ENCODE data around the gene BLNK. TPM values are rescaled to one million over a fixed set of nuclear protein-coding genes. Genes with fewer than 3 reads are reported as not detected.

Gene BLNK
- total RNA-seq, 1 experiment from 2014 or later = 1.1 TPM

DNA sequence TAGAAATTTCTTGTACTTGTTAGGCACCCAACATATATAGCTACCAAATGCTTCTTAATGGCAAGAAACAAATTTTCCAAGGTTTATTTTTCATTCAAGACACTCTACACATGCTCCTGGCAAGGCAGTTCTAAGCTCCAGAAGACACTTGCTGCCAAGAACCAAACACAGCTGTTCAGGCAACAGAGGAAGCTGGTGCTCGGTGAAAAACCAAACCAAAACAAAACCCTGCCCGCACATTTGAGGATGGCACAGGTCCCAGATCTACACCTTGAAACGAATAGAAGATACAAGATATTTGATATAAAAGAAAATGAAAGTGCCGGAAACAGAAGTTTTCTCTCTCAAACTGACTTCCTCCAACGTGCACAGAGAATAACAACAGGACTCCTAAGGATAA is 28.0 kb upstream of the BLNK start:
- H3K27me3 Mint-ChIP-seq (ENCODE audit: insufficient read depth, unreplicated experiment) = peaks cover 44% of the 10 kb centered on the region
- no TSS peak for BruUV-seq (replicated peaks)
- H3K27ac Mint-ChIP-seq (ENCODE audit: low read depth, unreplicated experiment) = no peak overlapping the region
- no peak for DNase-seq (ENCODE audit: unreplicated experiment)
- CTCF ChIA-PET = interaction anchor here (0.5 to 3.6 kb wide), 3 partner anchors 70 to 1202 kb away, joined by 3 to 19 read pairs (median 10); no protein-coding TSS in a partner anchor
- H3K36me3 Mint-ChIP-seq (ENCODE audit: insufficient read depth, unreplicated experiment) = no peaks in the 10 kb centered on the region
- POLR2A ChIA-PET = interaction anchor here (1.6 kb wide), 1 partner anchor 12 kb away, joined by 3 read pairs; no protein-coding TSS in a partner anchor
- no peaks in the 10 kb centered on the region for H3K4me1 Mint-ChIP-seq (ENCODE audit: insufficient read depth, unreplicated experiment)
- TF ChIP-seq, protein P1, sequence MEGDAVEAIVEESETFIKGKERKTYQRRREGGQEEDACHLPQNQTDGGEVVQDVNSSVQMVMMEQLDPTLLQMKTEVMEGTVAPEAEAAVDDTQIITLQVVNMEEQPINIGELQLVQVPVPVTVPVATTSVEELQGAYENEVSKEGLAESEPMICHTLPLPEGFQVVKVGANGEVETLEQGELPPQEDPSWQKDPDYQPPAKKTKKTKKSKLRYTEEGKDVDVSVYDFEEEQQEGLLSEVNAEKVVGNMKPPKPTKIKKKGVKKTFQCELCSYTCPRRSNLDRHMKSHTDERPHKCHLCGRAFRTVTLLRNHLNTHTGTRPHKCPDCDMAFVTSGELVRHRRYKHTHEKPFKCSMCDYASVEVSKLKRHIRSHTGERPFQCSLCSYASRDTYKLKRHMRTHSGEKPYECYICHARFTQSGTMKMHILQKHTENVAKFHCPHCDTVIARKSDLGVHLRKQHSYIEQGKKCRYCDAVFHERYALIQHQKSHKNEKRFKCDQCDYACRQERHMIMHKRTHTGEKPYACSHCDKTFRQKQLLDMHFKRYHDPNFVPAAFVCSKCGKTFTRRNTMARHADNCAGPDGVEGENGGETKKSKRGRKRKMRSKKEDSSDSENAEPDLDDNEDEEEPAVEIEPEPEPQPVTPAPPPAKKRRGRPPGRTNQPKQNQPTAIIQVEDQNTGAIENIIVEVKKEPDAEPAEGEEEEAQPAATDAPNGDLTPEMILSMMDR (IDR thresholded peaks at IDR 0.05; ENCODE audit: unreplicated experiment) = no peak
- intact Hi-C loops (cut with micrococcal nuclease) = no loop called here
- no peak overlapping the region for H3K4me3 Mint-ChIP-seq (ENCODE audit: unreplicated experiment)
- no peaks in the 10 kb centered on the region for H3K9me3 Mint-ChIP-seq (ENCODE audit: unreplicated experiment)

DNA sequence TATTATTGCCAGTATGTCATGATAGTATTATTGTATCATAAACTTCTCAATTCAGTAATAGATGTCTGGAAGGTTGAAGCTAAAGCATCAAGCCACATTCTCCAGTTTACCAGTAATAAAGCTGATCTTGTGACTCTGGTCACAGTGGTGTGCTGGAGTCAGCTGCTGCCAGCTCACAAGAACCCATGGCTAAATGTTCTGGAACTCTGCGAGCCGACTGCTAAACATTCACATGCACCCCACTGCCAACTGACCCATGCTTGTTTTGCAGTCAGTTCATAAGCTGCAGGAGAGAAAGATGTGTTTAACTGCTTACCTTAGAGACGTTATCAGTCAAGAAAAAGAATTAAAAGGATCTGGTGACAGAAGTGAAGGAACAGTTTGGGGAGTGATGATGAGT is 27.0 kb upstream of the BLNK start:
- H3K36me3 Mint-ChIP-seq (ENCODE audit: insufficient read depth, unreplicated experiment) = no peaks in the 10 kb centered on the region
- ChIA-PET POLR2A (interaction anchor here (0.7 to 1.6 kb wide), 2 partner anchors 11 to 391 kb away, joined by 3 to 4 read pairs; no protein-coding TSS in a partner anchor), CTCF (interaction anchor here (1.8 to 3.6 kb wide), 2 partner anchors 69 to 282 kb away, joined by 10 to 19 read pairs; no protein-coding TSS in a partner anchor)
- TF ChIP-seq, protein P1 (IDR thresholded peaks at IDR 0.05; ENCODE audit: unreplicated experiment) = no peak
- no peaks in the 10 kb centered on the region for H3K9me3 Mint-ChIP-seq (ENCODE audit: unreplicated experiment)
- H3K4me3 Mint-ChIP-seq (ENCODE audit: unreplicated experiment) = no peak overlapping the region
- DNase-seq (ENCODE audit: unreplicated experiment) = no peak
- BruUV-seq (replicated peaks) = no TSS peak
- intact Hi-C loops (cut with micrococcal nuclease) = no loop called here
- no peak overlapping the region for H3K27ac Mint-ChIP-seq (ENCODE audit: low read depth, unreplicated experiment)
- peaks cover 44% of the 10 kb centered on the region for H3K27me3 Mint-ChIP-seq (ENCODE audit: insufficient read depth, unreplicated experiment)
- no peaks in the 10 kb centered on the region for H3K4me1 Mint-ChIP-seq (ENCODE audit: insufficient read depth, unreplicated experiment)

DNA sequence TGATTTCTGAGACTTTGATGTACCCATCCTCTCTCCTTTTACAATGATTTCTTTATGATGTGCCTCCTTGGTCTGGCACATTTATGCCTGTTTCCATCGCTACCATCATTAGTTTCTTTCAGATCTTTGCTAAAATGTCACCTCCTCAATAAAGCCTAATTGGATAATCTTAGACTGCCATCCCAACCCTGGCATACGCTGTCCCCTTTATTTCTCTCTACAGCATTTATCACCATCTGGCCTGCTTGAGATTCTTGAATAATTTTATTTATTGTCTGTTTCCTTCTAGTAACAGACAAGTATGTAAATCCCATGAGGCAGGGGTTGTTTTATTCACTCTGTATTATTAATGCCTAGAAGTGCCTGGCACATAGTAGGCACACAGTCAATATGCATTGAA is 26.1 kb upstream of the BLNK start:
- Mint-ChIP-seq H3K27ac (ENCODE audit: low read depth, unreplicated experiment) (no peak overlapping the region), H3K9me3 (ENCODE audit: unreplicated experiment) (no peaks in the 10 kb centered on the region), H3K36me3 (ENCODE audit: insufficient read depth, unreplicated experiment) (no peaks in the 10 kb centered on the region), H3K4me1 (ENCODE audit: insufficient read depth, unreplicated experiment) (no peaks in the 10 kb centered on the region), H3K27me3 (ENCODE audit: insufficient read depth, unreplicated experiment) (peaks cover 44% of the 10 kb centered on the region), H3K4me3 (ENCODE audit: unreplicated experiment) (no peak overlapping the region)
- CTCF ChIA-PET = interaction anchor here (3.6 to 7.7 kb wide), 2 partner anchors 68 to 282 kb away, joined by 19 to 170 read pairs; no protein-coding TSS in a partner anchor
- no TSS peak for BruUV-seq (replicated peaks)
- POLR2A ChIA-PET = no interaction called here
- intact Hi-C loops (cut with micrococcal nuclease) = no loop called here
- no peak for DNase-seq (ENCODE audit: unreplicated experiment)
- TF ChIP-seq, protein P1 (IDR thresholded peaks at IDR 0.05; ENCODE audit: unreplicated experiment) = no peak

DNA sequence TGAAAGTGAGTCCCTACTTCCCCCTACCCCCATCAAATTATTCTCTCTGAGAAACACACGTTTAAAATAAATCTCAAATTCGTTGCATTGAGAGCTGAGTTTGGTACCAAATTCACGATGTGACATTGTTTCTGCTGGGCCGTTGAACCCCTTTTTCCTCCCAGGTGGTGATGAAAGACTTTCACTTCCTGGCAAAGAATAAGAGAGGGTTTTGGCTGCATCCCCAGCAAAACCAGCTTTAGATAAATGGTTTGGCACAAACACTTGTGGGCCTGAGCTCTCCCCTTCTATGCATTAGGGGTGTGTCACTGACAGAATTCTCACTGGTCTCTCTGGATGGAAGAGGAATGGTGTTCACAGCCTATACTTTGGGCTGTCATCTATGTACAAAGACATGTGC is 24.1 kb upstream of the BLNK start:
- no peaks in the 10 kb centered on the region for H3K9me3 Mint-ChIP-seq (ENCODE audit: unreplicated experiment)
- H3K4me1 Mint-ChIP-seq (ENCODE audit: insufficient read depth, unreplicated experiment) = no peaks in the 10 kb centered on the region
- TF ChIP-seq, protein P1 (IDR thresholded peaks at IDR 0.05; ENCODE audit: unreplicated experiment) = no peak
- no peak overlapping the region for H3K27ac Mint-ChIP-seq (ENCODE audit: low read depth, unreplicated experiment)
- no peak for DNase-seq (ENCODE audit: unreplicated experiment)
- H3K27me3 Mint-ChIP-seq (ENCODE audit: insufficient read depth, unreplicated experiment) = peaks cover 31% of the 10 kb centered on the region
- ChIA-PET CTCF (interaction anchor here (0.6 to 7.7 kb wide), 8 partner anchors 45 to 465 kb away, joined by 3 to 250 read pairs (median 3); no protein-coding TSS in a partner anchor), POLR2A (interaction anchor here (0.6 to 1.2 kb wide), 3 partner anchors 28 to 205 kb away, joined by 4 to 6 read pairs (median 4); no protein-coding TSS in a partner anchor)
- no TSS peak for BruUV-seq (replicated peaks)
- no peaks in the 10 kb centered on the region for H3K36me3 Mint-ChIP-seq (ENCODE audit: insufficient read depth, unreplicated experiment)
- H3K4me3 Mint-ChIP-seq (ENCODE audit: unreplicated experiment) = no peak overlapping the region
- intact Hi-C loops (cut with micrococcal nuclease) = no loop called here

Measured in MCF 10A (cell line).